IPS-20b (cell line): ENCODE measurements around the gene DAPP1.
A peak's percentile ranks its signal among the peaks of the same experiment; 100 is the strongest.

Experiments
- H3K27ac ChIP-seq: one replicate; pipeline ENCODE4 v1.5.1; 2013; ENCODE audit warnings: low read length
- H3K27me3 ChIP-seq: 2 replicates; pipeline ENCODE4 v1.6.1; 2013; ENCODE audit warnings: mild to moderate bottlenecking, low read length, inconsistent platforms; ENCODE audit not compliant: insufficient read depth
- H3K36me3 ChIP-seq: 2 replicates; pipeline ENCODE4 v1.6.1; 2013; ENCODE audit warnings: low read depth, mild to moderate bottlenecking, inconsistent platforms, low read length, moderate library complexity; ENCODE audit not compliant: insufficient read depth
- H3K4me1 ChIP-seq: 2 replicates; pipeline ENCODE4 v1.6.1; 2013; ENCODE audit warnings: mild to moderate bottlenecking, control low read depth, inconsistent platforms, low read length, moderate library complexity; ENCODE audit not compliant: insufficient read depth
- H3K4me3 ChIP-seq: 2 replicates; pipeline ENCODE4 v1.5.1; 2013; ENCODE audit warnings: mild to moderate bottlenecking, low read length, inconsistent platforms
- H3K9ac ChIP-seq: 2 replicates; pipeline ENCODE4 v1.6.1; 2013; ENCODE audit warnings: low read depth, mild to moderate bottlenecking, inconsistent platforms, low read length, moderate library complexity
- H3K9me3 ChIP-seq: 2 replicates; pipeline ENCODE4 v1.6.1; 2013; ENCODE audit warnings: mild to moderate bottlenecking, low read depth, low read length, inconsistent platforms; ENCODE audit not compliant: insufficient read depth

Gene DAPP1

GRCh38 chr4:99859618-99860017 lies 43.0 kb downstream of the DAPP1 start:
- Histone ChIP-seq H3K27me3 (no peaks in the 10 kb centered on the region), H3K27ac (no peak overlapping the region), H3K9me3 (no peaks in the 10 kb centered on the region), H3K4me1 (no peaks in the 10 kb centered on the region; the same call in 1 of the 2 replicates), H3K4me3 (no peak overlapping the region), H3K36me3 (no peaks in the 10 kb centered on the region), H3K9ac (no peak overlapping the region)

GRCh38 chr4:99860521-99860920 lies 43.9 kb downstream of the DAPP1 start:
- no peak overlapping the region for H3K9ac ChIP-seq
- no peaks in the 10 kb centered on the region for H3K36me3 ChIP-seq
- H3K9me3 ChIP-seq: no peaks in the 10 kb centered on the region
- H3K4me3 ChIP-seq: no peak overlapping the region
- H3K27me3 ChIP-seq: no peaks in the 10 kb centered on the region
- H3K4me1 ChIP-seq: no peaks in the 10 kb centered on the region; the same call in 1 of the 2 replicates
- no peak overlapping the region for H3K27ac ChIP-seq

GRCh38 chr4:99861120-99861905 lies 44.7 kb downstream of the DAPP1 start:
- Histone ChIP-seq H3K27ac (no peak overlapping the region), H3K4me1 (no peaks in the 10 kb centered on the region; the same call in 1 of the 2 replicates), H3K9me3 (no peaks in the 10 kb centered on the region), H3K36me3 (no peaks in the 10 kb centered on the region), H3K9ac (no peak overlapping the region), H3K27me3 (no peaks in the 10 kb centered on the region), H3K4me3 (no peak overlapping the region)

GRCh38 chr4:99863804-99864203 lies 47.2 kb downstream of the DAPP1 start:
- Histone ChIP-seq H3K9ac (no peak overlapping the region), H3K9me3 (no peaks in the 10 kb centered on the region), H3K4me1 (peaks cover 8% of the 10 kb centered on the region), H3K4me3 (no peak overlapping the region), H3K27ac (no peak overlapping the region), H3K36me3 (no peaks in the 10 kb centered on the region), H3K27me3 (no peaks in the 10 kb centered on the region)

- H3K4me3 ChIP-seq: no peak overlapping the region
- no peaks in the 10 kb centered on the region for H3K9me3 ChIP-seq
- no peaks in the 10 kb centered on the region for H3K27me3 ChIP-seq
- H3K27ac ChIP-seq: no peak overlapping the region
- no peaks in the 10 kb centered on the region for H3K36me3 ChIP-seq
- H3K4me1 ChIP-seq: peaks cover 8% of the 10 kb centered on the region
- 0 out of 2 replicates have a peak overlapping the region, but pooled peaks have one; percentile 1 for H3K9ac ChIP-seq
Observed at GRCh38 chr4:99868126-99868596, 51.5 kb downstream of the DAPP1 start.

GRCh38 chr4:99872570-99872969 lies 55.9 kb downstream of the DAPP1 start:
- no peaks in the 10 kb centered on the region for H3K36me3 ChIP-seq
- no peak overlapping the region for H3K9ac ChIP-seq
- H3K9me3 ChIP-seq: no peaks in the 10 kb centered on the region
- no peak overlapping the region for H3K4me3 ChIP-seq
- H3K4me1 ChIP-seq: peaks cover 8% of the 10 kb centered on the region
- H3K27ac ChIP-seq: no peak overlapping the region
- H3K27me3 ChIP-seq: no peaks in the 10 kb centered on the region

- Histone ChIP-seq H3K4me3 (no peak overlapping the region), H3K9me3 (no peaks in the 10 kb centered on the region), H3K4me1 (no peaks in the 10 kb centered on the region), H3K27ac (no peak overlapping the region), H3K9ac (no peak overlapping the region), H3K36me3 (peaks cover 15% of the 10 kb centered on the region), H3K27me3 (no peaks in the 10 kb centered on the region)
Observed at GRCh38 chr4:99875071-99875470, 58.4 kb downstream of the DAPP1 start.

GRCh38 chr4:99876946-99877345 lies 60.3 kb downstream of the DAPP1 start:
- H3K36me3 ChIP-seq: peaks cover 32% of the 10 kb centered on the region
- no peak overlapping the region for H3K9ac ChIP-seq
- H3K4me1 ChIP-seq: no peaks in the 10 kb centered on the region
- no peaks in the 10 kb centered on the region for H3K27me3 ChIP-seq
- no peaks in the 10 kb centered on the region for H3K9me3 ChIP-seq
- no peak overlapping the region for H3K27ac ChIP-seq
- no peak overlapping the region for H3K4me3 ChIP-seq

GRCh38 chr4:99878604-99879003 lies 62.0 kb downstream of the DAPP1 start:
- Histone ChIP-seq H3K36me3 (peaks cover 42% of the 10 kb centered on the region), H3K27me3 (no peaks in the 10 kb centered on the region), H3K9ac (no peak overlapping the region)

GRCh38 chr4:99879458-99879857 lies 62.8 kb downstream of the DAPP1 start:
- no peak overlapping the region for H3K4me3 ChIP-seq
- H3K9ac ChIP-seq: no peak overlapping the region
- no peaks in the 10 kb centered on the region for H3K9me3 ChIP-seq
- H3K27ac ChIP-seq: no peak overlapping the region
- no peaks in the 10 kb centered on the region for H3K27me3 ChIP-seq
- H3K36me3 ChIP-seq: peaks cover 47% of the 10 kb centered on the region
- H3K4me1 ChIP-seq: no peaks in the 10 kb centered on the region

More at GRCh38 chr4:99878604-99879003, 62.0 kb downstream of the DAPP1 start:
- no peak overlapping the region for H3K4me3 ChIP-seq
- H3K9me3 ChIP-seq: no peaks in the 10 kb centered on the region
- no peaks in the 10 kb centered on the region for H3K4me1 ChIP-seq
- no peak overlapping the region for H3K27ac ChIP-seq

- Histone ChIP-seq H3K9ac (no peak overlapping the region), H3K4me1 (no peaks in the 10 kb centered on the region), H3K36me3 (peaks cover 39% of the 10 kb centered on the region), H3K4me3 (no peak overlapping the region), H3K27ac (no peak overlapping the region), H3K27me3 (no peaks in the 10 kb centered on the region), H3K9me3 (no peaks in the 10 kb centered on the region)
Observed at GRCh38 chr4:99885063-99885664, 68.5 kb downstream of the DAPP1 start.

- H3K36me3 ChIP-seq: peaks cover 34% of the 10 kb centered on the region
- H3K27me3 ChIP-seq: no peaks in the 10 kb centered on the region
- H3K9me3 ChIP-seq: no peaks in the 10 kb centered on the region
- no peak overlapping the region for H3K27ac ChIP-seq
- no peak overlapping the region for H3K4me3 ChIP-seq
- H3K4me1 ChIP-seq: no peaks in the 10 kb centered on the region
- no peak overlapping the region for H3K9ac ChIP-seq
Observed at GRCh38 chr4:99885687-99886086, 69.1 kb downstream of the DAPP1 start.
